ENCODE data around the gene C3orf20. TPM values are rescaled to one million over a fixed set of nuclear protein-coding genes. Genes with fewer than 3 reads are reported as not detected.

The C3orf20 gene
- total RNA-seq (2014; rRNA removed; shearing (Covaris generic)): not detected in 2 replicates

DNA sequence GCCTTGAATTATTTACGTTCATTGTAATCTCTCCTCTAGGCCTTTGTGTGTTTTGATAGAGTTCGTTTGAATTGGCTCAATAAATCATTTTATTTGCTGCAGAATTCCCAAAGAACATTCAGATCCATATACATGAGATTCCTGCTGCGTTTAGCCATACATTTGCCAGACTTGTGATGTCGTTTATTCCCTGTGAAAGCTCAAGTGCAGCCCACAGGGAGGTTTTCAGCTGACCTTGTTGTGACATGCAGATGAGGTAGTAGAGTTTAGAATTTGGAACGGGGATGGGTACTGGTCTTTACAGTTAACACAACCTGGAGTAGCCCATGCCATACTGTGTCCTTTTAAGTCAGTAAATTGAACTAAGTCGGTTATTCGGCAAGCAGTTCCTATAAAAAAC lies at the start of gene C3orf20:
TSS of gene C3orf20 (plus strand) at position 301 of the 400 bp plus-strand sequence. CDS start 7,573 bp downstream, outside the sequence.

DNA sequence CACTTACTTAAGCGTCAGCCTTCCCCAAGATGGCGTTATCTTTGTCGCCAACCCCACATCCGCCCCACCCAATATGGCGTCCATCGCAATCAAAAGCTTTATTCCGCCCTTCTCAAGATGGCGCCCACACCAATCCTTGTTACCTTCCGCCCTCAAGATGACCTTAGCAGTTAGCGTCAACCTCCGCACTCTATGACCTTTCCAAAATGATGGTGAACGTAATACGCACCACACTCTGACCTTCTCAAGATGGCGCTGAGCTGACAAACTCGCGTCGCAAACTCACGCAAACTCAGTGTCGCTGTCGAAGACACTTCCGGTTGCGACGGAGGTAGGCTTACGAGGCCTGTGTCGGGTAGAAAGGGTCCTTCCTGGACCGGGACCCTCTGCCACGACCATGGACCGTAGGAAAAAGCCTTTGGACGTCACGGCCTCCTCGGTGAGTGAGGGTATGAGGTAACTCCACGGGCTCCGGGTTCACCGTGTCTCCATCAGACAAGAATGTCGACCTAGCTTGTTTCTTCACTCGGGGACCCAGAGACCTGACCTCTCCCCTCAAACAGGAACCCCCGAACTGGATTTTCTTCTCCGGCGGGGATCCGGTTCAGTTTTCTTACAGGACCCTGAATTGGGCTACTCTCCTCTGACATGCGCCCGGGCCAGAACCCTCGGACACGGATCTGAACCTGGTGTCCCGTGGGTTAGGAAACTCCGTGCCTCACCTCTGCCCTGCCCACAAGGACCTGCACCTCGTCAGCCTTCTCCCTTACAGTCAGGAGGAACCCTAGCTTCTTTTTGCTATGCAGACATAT lies 23.3 kb upstream of the C3orf20 start, which contains the start of gene CCDC174:
TSS of gene CCDC174 (plus strand) at position 323 of the 812 bp plus-strand sequence. CDS start at position 398, 75 bp downstream.

DNA sequence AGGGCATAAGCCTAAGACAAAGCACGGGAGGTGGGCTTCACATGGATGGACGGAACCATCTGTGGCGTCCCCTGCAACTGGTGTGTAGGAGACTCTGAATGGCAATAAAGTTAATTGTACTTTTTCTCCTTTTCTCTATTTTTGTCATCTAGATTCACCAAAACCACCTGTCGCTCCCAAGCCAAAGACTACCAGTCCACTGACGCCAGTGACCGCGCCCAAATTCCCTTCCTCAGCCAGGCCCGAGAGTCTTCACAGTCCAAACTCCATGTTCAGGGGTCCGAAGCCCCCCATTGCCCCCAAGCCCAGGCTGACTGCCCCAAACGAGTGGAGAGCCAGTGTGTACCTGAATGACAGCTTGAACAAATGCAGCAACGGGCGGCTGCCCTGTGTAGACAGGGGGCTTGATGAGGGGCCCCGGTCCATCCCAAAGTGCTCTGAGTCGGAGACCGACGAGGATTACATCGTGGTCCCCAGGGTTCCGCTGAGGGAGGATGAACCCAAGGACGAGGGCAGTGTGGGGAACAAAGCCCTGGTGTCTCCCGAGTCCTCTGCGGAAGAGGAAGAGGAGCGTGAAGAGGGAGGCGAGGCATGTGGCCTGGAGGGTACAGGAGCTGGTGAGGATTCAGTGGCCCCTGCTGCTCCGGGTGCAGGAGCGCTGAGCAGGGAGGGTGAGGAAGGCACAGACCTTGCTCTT lies 144.0 kb downstream of the C3orf20 start, which contains the start of gene FGD5:
TSS of gene FGD5 (plus strand) at position 159 of the 697 bp plus-strand sequence. CDS start at position 269, 110 bp downstream.

Other genes starting within 250 kb of the C3orf20 start
- gene GRIP2, start 134.8 kb upstream of the C3orf20 start, total RNA-seq (2014; rRNA removed; shearing (Covaris generic)): 0.05 and 3.7 TPM in 2 replicates
- gene CCDC174, start 23.4 kb upstream of the C3orf20 start, total RNA-seq (2014; rRNA removed; shearing (Covaris generic)): 21.8 and 24.3 TPM in 2 replicates
- not detected in 2 replicates for gene FGD5, start 143.8 kb downstream of the C3orf20 start, total RNA-seq (2014; rRNA removed; shearing (Covaris generic))